ENCODE results near the gene CCDC88C.
"Not testable (repeated sequence)": the region's sequence is repeated elsewhere in the genome, so short reads cannot be mapped to it uniquely, and the experiment has no call there.

The CCDC88C gene

DNA sequence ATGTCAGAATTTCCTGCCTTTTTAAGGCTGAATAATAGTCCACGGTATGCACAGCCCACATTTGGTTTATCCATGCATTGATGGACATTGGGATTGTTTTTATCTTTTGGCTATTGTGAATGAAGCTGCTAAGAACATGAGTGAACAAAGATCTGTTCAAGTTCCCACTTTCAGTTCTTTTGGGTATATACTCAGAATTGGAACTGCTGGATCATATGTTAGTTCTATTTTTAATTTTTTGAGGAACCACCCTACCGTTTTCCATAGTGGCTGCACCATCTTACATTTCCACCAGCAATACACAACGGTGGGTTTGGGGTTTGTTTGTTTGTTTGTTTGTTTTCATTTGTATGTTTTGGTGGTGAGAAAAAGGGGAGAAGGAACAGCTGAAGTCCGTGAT is 179.5 kb downstream of the CCDC88C start:
- DNase-seq: no peak

DNA sequence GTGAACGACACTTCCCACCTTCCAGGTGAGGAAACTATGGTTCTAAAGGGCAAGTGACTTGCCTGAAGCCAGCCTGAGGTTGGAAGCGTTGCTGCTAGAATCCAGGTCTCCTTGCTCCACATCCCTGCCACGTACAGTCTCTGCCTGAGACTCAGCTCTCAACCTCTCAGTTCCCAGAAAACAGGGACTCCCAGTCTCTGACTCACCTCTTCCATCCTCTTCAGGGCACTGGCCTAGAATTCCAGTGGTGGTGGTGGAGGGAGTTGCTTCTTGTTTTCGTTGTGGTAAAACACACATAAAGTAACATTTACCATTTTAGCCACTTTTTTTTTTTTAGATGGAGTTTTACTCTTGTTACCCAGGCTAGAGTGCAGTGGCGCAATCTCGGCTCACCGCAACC is 180.4 kb downstream of the CCDC88C start:
- DNase-seq: no peak

DNA sequence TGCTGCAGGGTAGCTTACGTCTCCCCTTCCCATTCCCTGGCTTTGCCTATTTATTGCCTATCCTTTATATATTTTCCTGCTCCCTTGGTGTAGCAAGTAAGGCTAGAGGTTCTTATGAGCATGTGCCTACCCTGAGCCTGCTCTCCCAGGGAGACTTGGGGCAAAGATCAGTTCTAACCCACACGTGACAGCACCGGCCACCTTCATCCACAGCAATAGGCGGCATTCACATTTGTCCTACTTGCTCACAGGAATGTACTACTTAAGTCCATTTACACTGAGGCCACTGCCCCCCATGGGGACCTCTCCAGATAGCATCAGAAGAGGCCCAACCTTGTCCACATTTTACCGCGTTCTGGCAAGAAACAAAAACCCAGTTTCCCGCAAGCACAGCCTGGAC is 181.8 kb downstream of the CCDC88C start:
- no peak for DNase-seq

DNA sequence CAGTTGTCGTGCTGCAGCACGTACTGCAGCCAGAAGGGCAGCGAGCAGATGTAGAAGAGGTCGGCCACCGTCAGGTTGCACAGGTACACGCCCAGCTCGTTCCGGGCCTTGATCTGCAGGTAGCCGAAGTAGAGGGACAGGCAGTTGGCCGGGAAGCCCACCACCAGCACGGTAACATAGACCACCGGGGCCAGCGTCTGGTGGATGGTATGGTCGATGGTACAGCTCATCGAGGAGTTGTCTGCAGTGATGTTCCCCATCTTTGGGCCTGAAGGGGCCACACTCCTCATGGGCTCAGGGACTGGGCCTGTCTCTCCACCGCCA is 182.9 kb downstream of the CCDC88C start:
- no peak for DNase-seq

DNA sequence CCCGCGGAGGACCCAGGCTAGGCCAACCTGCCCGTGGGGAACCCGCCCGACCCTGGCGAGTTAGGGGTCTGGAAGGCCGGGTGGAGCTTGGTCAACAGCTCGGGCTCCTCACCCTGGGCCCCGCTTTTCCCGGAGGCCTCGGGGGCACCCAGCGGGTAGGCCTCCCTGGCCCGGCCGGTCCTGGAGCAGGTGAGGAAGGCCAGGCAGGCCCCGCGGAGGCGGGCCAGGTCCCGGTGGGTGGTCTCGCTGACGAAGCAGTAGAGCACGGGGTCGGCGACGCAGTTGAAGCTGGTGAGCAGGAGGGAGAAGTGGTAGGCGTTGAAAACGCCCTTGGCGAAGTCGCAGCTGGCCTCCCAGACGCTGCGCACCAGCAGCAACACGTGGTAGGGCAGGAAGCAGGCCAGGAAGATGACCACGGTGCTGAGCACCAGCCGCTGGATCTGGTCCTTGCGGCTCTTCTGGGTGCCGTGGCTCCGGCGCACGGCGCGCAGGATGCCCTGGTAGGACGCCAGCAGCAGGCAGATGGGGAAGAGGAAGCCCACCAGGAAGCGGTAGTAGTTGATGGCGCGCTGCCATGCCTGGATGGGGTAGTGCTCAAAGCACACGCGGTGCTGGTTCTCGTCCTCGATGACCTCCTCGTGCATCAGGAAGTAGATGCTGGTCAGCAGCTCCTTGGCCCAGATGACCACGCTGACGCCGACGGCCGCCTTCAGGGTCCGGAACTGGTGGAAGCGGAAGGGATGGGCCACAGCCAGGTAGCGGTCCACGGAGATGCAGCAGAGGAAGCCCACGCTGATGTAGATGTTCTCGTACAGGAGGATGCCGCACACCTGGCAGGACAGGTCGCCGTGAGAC is 183.5 kb downstream of the CCDC88C start:
- DNase-seq: no peak

DNA sequence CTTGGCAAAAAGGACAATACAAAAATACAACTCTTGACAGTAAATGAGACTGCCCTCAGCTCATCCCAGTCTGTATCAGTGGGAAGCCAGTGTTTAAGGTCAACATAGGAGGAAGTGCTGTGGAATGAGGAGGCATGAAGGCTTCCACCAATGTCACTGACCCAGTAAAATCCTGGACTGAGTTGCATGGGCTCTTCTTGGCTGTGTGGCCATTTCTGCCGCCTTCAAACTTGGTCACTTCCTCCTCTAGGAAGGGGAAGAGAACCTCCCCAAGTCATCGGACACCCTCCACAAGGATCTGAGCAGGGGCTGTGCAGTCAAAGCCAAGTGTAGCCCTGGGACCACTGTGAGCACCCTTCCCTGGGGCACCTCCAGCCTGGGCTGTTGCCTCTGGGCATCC is 185.0 kb downstream of the CCDC88C start:
- DNase-seq: no peak

DNA sequence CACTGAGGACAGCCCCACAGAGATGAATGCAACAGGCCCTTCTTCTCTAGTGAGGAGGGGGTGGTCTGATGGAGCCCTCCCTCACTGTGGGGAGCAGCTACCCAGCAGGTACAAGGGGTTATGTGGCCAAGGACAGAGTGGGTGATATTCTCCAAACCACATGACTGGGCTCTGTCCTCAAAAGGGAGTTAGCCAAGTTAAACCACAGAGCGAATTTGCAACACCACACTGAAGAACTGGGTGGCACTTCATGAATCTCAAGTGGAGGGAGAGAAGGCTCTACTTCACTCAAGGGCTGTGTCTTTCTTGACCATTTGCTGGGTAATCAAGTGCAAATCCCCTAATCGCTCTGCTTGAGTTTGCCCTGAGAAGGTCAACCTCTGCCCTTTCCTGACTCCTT is 185.6 kb downstream of the CCDC88C start:
- no peak for DNase-seq

DNA sequence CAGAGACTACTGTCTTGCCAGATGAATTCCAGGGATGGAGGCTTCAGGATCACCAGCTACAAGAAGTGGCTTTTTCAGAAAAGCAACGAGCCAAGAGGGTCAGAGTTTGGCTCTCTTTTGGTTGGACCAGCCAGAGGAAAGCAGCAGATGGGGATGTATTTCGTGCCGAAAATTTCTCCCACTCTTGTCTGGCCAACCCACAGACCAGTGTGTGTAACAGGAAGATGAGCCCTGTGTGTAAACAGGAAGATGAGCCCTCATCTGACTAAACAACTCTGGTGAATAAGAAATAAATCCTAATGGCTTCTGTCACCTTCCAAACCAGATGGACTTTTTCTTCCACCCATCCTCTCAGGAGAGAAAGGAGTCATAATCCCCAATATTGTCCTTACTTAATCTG is 186.2 kb downstream of the CCDC88C start:
- DNase-seq: no peak

DNA sequence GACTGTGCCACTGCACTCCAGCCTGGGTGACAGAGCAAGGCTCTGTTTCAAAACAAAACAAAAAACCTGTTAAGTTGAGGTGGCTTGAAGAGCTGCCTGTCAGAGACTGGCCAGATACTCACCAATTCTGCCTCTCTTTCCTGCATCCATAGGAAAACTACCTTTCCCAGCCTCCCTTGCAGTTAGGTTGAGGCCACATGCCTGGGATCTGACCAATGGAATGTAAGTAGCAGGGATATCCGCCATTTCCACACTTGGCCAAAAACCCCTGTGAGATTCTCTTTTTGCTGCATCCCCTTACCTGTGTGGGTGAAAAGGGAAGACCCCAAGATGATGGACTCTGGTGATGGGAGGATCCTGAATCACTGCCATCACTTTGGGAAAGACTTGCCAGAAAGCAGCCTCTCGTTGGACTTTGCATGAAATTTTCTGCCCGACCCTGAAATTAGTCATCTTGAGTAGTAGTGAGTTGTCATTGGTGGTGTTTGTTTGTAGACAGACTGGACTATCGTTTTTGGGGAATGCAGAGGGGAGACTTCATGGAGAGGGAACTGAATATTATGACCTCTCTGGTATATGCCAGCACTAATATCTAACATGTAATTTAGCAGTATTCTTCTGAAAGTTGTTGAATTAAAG is 187.1 kb downstream of the CCDC88C start:
- DNase-seq: no peak

DNA sequence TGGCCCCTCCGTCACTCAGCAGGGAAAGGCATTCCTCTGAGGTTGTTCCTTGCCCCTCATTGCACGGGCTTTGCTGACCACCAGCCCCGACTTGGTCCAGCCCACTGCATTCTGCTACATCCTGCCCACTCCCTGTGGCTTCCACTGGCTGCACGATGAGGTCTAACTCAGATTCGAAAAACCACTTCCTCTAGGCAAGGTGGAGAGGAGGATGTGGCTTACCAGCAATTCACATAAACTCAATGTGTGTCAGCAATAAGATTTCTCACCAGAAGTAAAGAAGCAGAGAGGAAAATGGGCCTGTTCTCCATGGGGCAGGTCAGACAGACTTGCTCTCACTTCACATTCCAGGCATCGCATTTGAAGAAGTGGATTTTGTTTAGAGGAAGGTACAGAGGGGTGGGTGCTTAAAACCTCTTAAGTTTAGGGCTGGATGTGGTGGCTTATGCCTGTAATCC is 187.8 kb downstream of the CCDC88C start:
- DNase-seq: peak; percentile 70

DNA sequence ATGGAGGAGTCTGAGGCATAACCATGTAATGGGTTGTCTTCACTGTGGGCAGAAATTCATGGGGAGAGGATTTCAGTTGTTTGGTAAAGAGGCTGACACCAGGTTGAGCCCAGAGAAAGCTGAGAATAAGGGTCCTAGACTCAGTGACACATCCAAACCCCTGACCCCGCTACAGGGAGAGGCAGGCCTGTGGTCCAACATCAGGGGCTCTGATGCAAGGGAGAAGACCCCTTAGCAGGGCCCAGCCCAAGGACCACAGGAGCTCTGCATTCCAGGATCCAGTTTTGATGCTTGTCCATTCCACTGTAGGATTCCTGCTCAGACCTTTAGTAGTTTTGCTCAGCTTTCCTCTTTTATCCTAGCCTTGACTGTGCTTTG is 188.6 kb downstream of the CCDC88C start:
- no peak for DNase-seq

DNA sequence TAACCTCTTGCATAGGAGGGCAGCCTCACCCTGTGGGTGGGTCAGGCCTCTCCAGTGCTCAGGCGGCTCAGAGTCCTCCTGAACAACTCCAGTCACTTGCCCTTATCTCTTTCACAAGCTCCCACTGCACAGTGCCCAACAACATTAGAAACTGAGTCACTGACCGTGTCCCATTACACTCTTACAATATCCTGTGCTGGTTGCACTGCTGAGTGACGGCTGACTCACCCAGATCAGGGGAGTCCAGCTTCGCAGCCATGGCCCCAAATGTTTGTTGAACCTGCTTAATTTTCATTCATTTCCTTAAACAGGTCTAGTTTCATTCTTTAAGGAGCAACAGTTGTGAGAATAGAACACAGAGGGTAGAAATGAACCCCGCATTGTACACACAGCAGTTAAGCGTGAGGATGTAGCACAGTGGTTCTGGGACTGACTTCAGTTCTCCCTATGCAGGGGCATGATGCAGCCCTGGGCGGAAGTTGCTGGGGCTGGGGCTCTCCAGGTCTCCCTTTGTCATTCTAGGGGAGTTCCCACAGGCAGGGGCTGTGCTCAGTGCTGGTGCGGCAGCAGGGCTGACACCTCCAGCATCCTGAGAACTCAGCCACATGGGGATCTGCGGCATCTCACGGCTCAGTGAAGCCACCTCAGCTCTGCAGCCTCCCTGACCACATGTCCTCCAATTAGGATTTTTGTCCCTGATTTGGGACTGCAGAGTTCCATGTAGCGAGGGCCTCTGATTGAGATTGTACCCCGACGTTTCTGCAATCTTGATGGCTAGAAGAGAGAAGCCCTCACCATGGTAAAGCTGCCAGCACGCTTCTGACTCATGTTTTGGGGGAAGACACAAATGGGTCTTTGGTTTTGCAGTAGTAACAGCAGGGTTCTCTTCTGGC is 189.3 kb downstream of the CCDC88C start:
- peak; percentile 87 for DNase-seq

DNA sequence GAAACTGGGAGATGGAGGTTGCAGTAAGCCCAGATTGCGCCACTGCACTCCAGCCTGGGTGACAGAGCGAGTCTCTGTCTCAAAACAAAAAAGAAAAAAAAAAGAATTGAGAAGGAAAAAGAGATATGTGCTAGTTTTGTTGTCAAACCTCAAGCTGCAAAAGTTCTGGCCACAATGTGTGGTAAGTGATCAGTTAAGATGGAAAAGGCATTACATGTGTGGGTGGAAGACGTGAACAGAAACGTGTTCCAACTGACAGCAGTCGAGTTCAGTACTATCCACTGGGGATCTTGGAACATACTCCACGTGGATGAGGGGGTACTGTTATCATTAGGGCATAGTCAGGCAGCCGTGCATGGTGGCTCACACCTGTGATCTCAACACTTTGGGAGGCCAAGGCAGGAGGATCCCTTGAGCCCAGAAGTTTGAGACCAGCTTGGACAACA is 190.4 kb downstream of the CCDC88C start:
- DNase-seq: peak; percentile 23

DNA sequence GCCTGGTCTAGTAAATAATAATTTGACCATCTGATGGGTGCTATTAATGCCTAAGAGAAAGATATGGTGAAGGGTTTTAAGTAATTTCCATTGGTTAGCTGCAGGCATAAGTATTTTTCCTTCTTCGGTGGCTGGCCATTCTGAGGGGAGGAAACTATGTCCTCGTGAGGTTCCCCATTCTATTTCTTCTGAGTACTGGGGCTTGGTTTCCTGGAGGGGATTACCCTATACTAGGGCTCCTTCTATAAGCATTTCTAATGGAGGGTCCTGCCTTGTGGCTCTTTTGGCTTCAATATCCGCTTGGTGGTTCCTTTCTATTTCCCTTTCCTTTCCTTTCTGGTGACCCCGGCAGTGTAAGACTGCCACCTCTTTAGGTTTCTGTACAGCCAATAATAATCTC is 191.3 kb downstream of the CCDC88C start:
- not testable (repeated sequence) for DNase-seq

DNA sequence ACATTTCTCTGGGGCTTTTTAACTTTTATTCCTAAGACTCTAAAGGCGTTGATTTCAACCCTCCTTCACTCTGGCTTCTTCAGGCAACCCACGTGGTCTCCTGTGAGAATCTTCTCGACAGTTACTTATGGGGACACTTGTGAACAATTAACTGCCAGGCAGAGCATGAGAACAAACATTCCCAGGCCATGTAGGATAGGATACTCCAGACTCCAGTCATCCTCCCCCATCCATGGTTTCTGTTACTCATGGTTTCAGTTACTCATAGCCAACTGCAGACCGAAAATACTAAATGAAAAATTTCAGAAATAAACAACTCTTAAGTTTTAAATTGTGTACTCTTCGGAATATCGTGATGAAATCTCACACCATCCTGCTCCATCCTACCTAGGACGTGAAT is 192.6 kb downstream of the CCDC88C start:
- no peak for DNase-seq

DNA sequence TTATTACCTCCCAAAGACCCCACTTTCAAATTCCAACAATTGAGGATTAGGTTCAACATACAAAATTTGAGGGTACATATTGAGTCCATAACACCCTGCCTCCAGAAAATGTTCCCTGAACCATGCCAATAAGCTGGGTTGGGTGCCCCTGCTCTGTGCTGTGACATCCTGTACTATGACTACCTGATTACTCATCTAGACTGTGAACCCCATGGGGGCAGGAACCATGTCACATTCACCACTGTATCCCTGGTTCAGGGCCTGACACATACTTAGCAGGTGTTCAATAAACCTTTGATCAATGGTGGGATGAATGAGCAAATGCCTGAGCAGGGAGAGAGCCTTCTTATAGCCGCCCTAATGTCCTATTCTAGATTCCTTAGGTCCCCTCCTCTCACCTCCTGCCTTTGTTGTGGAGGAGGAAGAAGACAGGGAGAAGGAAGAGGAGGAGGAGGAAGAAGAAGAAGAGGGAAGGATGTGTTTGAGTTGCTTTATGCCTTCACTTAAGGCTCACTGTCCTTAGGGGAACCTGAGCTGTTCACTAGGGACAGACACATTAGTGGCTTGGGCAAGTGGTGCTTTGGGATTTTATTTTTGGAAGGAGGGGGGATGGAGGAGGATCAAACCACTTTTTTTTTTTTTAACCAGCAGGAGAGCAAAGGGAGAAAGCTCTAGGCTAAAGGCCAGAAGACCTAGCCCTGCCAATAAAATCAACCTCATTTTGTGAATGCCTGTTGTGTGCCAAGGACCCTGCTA is 194.4 kb downstream of the CCDC88C start:
- DNase-seq: peak; percentile 21
